Panc1 (cell line): Measurements from ENCODE around the gene GSK3B.

ENCODE experiments used
- CTCF ChIP-seq: fragments of 450-650 bp; IDR thresholded peaks from 2 replicates; pipeline ENCODE4 v1.5.1; 2017; ENCODE audit warnings: mild to moderate bottlenecking
- POLR2AphosphoS5 ChIP-seq: IDR thresholded peaks from 2 replicates; pipeline ENCODE4 v1.6.1; 2012; ENCODE audit warnings: mild to moderate bottlenecking, low read depth, low read length, moderate library complexity
- SIN3A ChIP-seq: IDR thresholded peaks from 2 replicates; pipeline ENCODE4 v1.6.1; 2012; ENCODE audit warnings: low read depth, mild to moderate bottlenecking, low read length, moderate library complexity, borderline replicate concordance; ENCODE audit not compliant: insufficient read depth

- no peak for TF ChIP-seq CTCF
- TF ChIP-seq SIN3A = no peak
- no peak for TF ChIP-seq POLR2AphosphoS5
These were observed 36.4 kb upstream of the GSK3B start for GRCh38 chr3:120130656-120131055.
